Stimulated activated CD4-positive, alpha-beta T cell treated with anti-CD3 and anti-CD28 coated beads, Interleukin-4, amount 100 ng/mL, for 48 hours (primary cell): ENCODE results near the gene ELOVL4.

Experiments
- DNase-seq, 2 donors: peaks; one replicate each; pipeline ENCODE4 v3.0.0-alpha.2; 2020; ENCODE audit warnings: low read depth in 2 of 2

ELOVL4 gene

GRCh38 chr6:79913369-79913768 lies 34.0 kb downstream of the ELOVL4 start:
- no peak for DNase-seq

- no peak for DNase-seq
These were observed 35.4 kb downstream of the ELOVL4 start for GRCh38 chr6:79911992-79912391.

DNA sequence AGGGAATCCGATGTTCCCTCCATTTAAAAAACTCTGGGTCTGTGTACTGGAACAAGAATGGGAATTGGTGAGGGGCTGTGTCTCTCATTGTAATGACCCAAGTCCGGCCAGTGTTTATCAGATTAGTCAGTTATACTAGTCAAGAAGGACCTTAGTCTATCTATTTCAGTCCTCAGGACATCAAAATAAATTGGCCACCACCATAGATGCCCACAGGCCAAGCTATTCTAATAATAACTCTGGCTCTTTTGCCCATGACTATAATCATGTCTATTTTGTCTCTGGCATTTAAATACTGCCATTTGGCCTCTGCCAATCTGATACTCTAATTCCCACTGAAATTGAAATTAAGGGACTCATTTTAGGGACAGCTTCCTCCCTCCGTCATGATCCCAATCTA lies 37.8 kb downstream of the ELOVL4 start:
- no peak for DNase-seq

DNA sequence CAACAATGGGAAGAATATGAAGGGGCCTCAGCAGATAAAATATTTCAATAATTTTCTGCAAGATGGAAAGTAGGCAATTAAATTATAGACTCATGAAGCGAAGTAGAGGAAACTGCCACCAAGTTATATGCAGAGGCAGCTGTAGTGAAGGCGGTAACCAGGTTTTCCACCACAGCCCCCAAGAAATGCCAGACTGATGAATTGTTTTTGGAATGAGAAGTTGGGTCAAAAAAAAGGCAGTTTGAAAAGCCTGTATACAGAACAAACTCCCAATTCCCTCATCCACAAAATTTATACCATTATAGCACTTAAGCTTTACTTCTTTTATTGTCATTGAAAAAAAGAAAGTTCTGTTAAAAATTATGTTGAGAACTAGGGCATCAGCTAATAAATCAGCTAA lies 45.3 kb downstream of the ELOVL4 start:
- no peak for DNase-seq

GRCh38 chr6:79898076-79898475 lies 49.3 kb downstream of the ELOVL4 start:
- DNase-seq: no peak

GRCh38 chr6:79896075-79896449 lies 51.3 kb downstream of the ELOVL4 start:
- DNase-seq: no peak

DNA sequence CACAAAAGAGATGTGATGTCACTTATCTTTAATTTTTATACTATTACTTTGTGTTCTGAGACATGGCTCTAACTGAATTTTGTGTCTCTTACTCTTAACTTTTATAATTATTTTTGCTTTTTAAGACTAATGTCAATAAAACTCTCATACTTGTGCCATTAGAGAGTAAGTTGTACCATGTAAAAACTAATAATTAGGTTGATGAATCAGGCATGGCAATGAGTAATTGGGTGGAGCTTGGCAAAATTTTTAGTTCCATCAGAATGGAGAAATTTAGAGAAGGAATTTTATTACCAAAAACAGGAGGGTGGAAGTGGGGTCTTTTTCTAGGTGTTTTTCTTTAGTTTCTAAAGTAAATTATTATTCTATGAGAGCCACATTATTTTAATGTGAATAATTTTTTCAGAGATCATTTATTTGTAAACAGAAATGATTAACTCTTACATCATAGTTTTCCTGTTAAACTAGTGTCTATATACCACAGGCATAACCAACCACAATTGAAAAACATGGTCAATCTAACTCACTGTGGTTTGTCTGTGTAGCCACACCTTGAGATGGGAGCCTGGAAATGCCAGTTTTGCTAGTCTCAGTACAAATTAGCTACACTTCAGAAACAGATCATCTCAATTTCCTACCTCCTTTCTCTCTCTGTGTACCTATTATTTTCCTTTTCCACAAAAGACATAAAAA lies 51.8 kb downstream of the ELOVL4 start:
- no peak for DNase-seq

DNA sequence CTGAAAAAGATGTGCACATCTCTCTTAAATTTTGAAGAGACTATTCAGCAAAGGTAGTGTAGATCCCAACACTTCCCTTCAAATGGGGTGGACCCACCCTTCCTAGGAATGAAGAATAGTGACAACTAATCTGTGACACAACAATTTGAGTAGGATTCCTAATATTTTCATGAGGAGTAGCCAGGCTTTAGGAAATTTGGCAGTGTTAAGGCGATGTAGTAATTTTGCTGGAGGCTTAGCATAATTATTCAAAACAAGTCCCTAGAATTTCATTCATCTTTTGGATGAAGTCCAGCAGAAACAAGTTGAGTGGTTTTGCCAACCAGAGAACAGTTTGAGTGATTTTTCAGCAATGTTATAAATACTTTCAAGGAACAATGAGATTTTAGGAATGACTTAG lies 52.4 kb downstream of the ELOVL4 start:
- no peak for DNase-seq

DNA sequence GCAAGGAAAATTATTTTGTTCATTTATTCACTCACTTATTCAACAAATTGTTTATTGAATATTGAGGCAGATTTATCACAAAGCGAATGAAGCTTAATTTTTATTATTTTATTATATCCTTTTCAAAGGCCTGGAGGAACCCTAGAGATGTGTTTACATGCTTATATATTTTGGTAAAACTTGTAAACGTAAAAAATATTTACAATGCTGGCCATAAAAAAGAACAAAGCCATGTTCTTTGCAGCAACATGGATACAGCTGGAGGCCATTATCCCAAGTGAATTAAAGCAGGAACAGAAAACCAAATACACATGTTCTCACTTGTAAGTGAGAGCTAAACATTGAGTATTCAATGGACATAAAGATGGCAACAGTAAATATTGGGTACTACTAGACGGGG lies 58.8 kb downstream of the ELOVL4 start:
- DNase-seq: no peak

GRCh38 chr6:79878142-79878748 lies 69.1 kb downstream of the ELOVL4 start:
- no peak for DNase-seq

DNA sequence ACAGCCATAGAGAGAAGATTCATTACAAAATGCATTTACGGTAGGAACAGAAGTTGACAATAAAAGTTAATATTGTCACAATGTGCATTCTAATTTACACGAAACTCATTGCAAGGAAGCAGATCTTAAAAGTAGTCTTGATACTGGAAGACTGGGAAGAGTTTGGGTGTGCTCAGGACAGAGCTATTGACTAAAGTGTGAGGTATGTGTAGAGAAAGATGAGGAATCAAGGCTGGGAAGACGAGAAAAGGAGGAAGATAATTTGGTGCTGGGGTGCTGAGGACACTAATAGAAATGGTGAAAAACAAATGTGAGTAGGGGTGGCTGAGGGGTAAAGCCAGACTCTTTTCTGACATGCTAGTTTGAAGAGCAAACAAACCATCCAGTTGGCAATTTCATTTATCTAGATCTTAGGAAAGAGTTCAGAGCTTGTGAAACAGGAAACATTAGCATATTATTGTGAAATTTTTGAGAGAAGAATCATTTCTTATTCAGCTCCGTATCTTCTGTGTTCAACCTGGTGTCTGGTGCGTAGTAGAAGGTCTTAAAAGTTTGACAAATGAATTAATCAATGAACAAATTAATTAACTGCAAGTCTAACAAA lies 72.7 kb downstream of the ELOVL4 start:
- no peak for DNase-seq

- no peak for DNase-seq
These were observed 74.4 kb downstream of the ELOVL4 start for GRCh38 chr6:79872986-79873385.

DNA sequence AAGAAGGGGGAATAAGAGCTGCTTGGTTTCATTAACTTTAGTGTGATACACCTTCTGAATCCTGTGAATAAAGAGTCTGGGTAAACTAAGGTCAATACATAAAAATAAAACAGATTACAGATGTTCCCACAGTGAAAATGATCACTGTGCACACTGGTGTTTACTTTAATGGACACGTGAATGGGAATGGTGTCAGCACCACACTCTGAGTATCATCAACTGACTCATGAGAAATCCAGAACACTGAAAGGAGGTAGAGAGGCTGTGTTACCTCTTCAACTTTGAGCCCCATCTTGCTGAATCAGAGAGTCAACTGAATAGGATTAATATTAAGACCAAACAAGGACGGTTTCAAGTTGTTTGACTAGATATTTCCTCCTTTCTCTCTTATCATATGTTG lies 75.0 kb downstream of the ELOVL4 start:
- DNase-seq: no peak

DNA sequence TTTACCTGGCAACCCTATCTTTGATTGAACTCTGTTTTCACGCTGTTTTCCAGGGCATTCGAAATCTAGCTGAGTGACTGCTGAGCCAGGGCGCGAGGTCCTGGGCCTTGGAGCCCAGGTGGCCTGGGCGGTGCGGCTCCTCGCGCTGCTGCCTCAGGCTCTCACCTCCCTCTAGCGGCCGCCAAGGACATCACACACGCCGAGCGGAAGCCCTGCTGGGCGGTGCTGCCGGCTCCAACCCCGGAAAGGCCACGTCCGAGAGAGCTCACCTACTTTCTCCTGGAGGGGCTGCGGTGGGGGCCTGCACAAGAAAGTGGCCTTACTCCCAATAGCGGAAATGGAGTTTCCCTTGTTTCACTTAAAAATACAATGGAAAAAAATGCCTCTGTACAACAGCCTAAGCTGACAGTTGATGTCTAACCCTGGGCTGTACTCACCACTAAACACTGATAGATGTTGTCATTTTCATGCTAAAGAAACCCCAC lies 77.7 kb downstream of the ELOVL4 start:
- peak; percentile 75 to 76 for DNase-seq

DNA sequence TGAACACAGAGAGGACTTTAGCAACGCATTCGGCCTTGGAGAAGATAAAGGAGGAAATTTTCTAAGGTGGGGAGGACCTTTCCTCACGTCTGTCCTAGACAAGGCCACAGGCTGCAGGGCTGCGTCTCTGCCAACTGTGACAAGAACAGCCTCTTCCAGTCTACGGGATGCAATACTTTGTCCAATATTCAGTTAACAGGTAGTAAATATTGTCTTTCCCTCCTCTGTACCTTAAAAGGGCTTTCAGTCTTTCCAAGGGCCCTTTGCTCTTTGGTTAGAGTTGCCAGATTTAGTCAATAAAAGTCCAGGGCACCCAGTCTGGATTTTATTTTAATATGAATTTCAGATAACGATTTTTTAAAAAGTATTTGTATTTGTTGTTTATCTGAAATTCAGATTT lies 78.2 kb downstream of the ELOVL4 start:
- no peak for DNase-seq

DNA sequence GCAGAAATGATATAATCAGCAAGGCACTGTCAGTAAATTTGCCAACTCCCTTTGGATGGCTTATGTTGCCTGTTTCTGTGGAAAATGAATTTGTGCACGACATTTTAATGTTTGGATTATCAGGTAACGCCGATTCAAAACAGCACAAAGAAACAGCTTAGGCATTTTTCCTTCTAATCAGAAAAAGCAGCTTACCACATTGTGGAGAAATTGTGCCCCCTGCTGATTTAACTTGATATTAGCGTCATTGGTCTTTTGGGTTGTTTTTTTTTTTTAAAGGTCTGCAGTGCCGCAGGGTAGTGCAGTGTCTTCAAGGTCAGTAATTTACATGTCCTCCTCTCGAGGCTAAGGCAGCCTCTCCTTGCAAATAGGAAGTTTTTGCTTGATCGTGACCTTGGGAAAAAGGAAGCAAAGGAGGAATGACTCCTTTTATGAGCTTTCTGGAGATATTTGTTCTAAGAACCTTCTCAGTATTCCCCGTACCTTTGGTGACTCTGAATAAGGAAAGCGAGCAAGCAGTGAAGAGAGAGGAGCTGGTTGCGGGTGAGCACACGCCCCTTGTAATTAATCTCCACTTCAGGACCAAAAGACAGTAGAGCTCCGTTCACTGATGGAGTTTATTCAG lies 79.1 kb downstream of the ELOVL4 start:
- peak in 1 of 2 donors; percentile 14 for DNase-seq
